GM21447 (cell line): ENCODE measurements around the gene TACR2.
A peak's percentile ranks its signal among the peaks of the same experiment; 100 is the strongest.
"Not testable (repeated sequence)": the region's sequence is repeated elsewhere in the genome, so short reads cannot be mapped to it uniquely, and the experiment has no call there.

Experiments
- ATAC-seq: cut with Tn5 transposase; IDR thresholded peaks from one replicate; pipeline ENCODE4 v1.9.1; 2021; ENCODE audit not compliant: unreplicated experiment

TACR2 gene

GRCh38 chr10:69451209-69451783 lies 34.6 kb upstream of the TACR2 start, which contains the start of gene TSPAN15:
TSS of gene TSPAN15 (plus strand) at chr10:69451465. CDS start at chr10:69451595, 130 bp downstream.
- peak; percentile 84 for ATAC-seq

GRCh38 chr10:69450395-69450794 lies 33.7 kb upstream of the TACR2 start:
- ATAC-seq = not testable (repeated sequence)

- ATAC-seq = no peak
These were observed 33.1 kb upstream of the TACR2 start for GRCh38 chr10:69449841-69450240.

- no peak for ATAC-seq
These were observed 30.0 kb upstream of the TACR2 start for GRCh38 chr10:69446650-69447151.

GRCh38 chr10:69446229-69446628 lies 29.5 kb upstream of the TACR2 start:
- ATAC-seq = no peak

GRCh38 chr10:69445041-69445440 lies 28.3 kb upstream of the TACR2 start:
- no peak for ATAC-seq

- no peak for ATAC-seq
These were observed 26.6 kb upstream of the TACR2 start for GRCh38 chr10:69443354-69443753.

GRCh38 chr10:69439813-69440506 lies 23.2 kb upstream of the TACR2 start:
- ATAC-seq = no peak

GRCh38 chr10:69439350-69439739 lies 22.6 kb upstream of the TACR2 start:
- no peak for ATAC-seq

- no peak for ATAC-seq
These were observed 22.0 kb upstream of the TACR2 start for GRCh38 chr10:69438536-69439349.

- ATAC-seq = no peak
These were observed 20.9 kb upstream of the TACR2 start for GRCh38 chr10:69437321-69438259.

GRCh38 chr10:69435966-69436520 lies 19.3 kb upstream of the TACR2 start:
- no peak for ATAC-seq

- no peak for ATAC-seq
These were observed 18.2 kb upstream of the TACR2 start for GRCh38 chr10:69434926-69435325.

GRCh38 chr10:69434169-69434568 lies 17.5 kb upstream of the TACR2 start:
- ATAC-seq = no peak

- ATAC-seq = no peak
These were observed 11.4 kb upstream of the TACR2 start for GRCh38 chr10:69428165-69428564.

GRCh38 chr10:69426376-69426727 lies 9.6 kb upstream of the TACR2 start:
- no peak for ATAC-seq

GRCh38 chr10:69425511-69426298 lies 9.0 kb upstream of the TACR2 start:
- ATAC-seq = no peak

GRCh38 chr10:69425041-69425440 lies 8.3 kb upstream of the TACR2 start:
- no peak for ATAC-seq

GRCh38 chr10:69422676-69423075 lies 6.0 kb upstream of the TACR2 start:
- ATAC-seq = no peak
